K562 (cell line): Measurements from ENCODE around the gene RREB1. TPM values are rescaled to one million over a fixed set of nuclear protein-coding genes. Genes with fewer than 3 reads are reported as not detected.

Experiments used
- ATF3 ChIP-seq, 2 experiments: fragments of 450-650 bp in 1 of 2; sonication (generic) in 1 of 2; formaldehyde crosslinking in 1 of 2; IDR thresholded peaks in 1 of 2; conservative IDR thresholded peaks in 1 of 2; 2 replicates each; pipeline versions ENCODE4 v1.6.1 to v1.8.1; 2016 to 2023; ENCODE audit warnings: mild to moderate bottlenecking in 2 of 2, moderate library complexity in 2 of 2, inconsistent platforms in 1 of 2, missing genetic modification reagents in 1 of 2
- C11orf30 ChIP-seq: fragments of 450-650 bp; IDR thresholded peaks from 2 replicates; pipeline ENCODE4 v1.6.1; 2016; ENCODE audit warnings: low read depth, mild to moderate bottlenecking
- DPF2 ChIP-seq: fragments of 450-650 bp; IDR thresholded peaks from 2 replicates; pipeline ENCODE4 v1.6.1; 2016
- FOXK2 ChIP-seq, 2 experiments: fragments of 450-650 bp; IDR thresholded peaks in 1 of 2; conservative IDR thresholded peaks in 1 of 2; 2 replicates each; pipeline ENCODE4 v1.6.1; 2016; ENCODE audit warnings: low read depth in 2 of 2, mild to moderate bottlenecking in 1 of 2
- JUND ChIP-seq, 2 experiments: IDR thresholded peaks; 2 replicates in 1 of 2; 3 replicates in 1 of 2; pipeline ENCODE4 v1.6.1; 2011; ENCODE audit warnings: borderline replicate concordance in 2 of 2, low read depth in 2 of 2, low read length in 2 of 2, improper control_type of control experiment in 1 of 2, missing biosample characterization in 1 of 2, missing genetic modification characterization in 1 of 2, missing genetic modification reagents in 1 of 2
- MAFG ChIP-seq: fragments of 450-650 bp; conservative IDR thresholded peaks from 2 replicates; pipeline ENCODE4 v1.6.1; 2016; ENCODE audit warnings: missing genetic modification characterization, missing compliant biosample characterization
- MEF2D ChIP-seq: conservative IDR thresholded peaks from 2 replicates; pipeline ENCODE4 v1.6.1; 2016; ENCODE audit warnings: low read depth, missing genetic modification characterization, missing compliant biosample characterization
- REST ChIP-seq, 2 experiments: fragments of 450-650 bp; formaldehyde crosslinking in 1 of 2; IDR thresholded peaks; 2 replicates each; pipeline versions ENCODE4 v1.4.0 to v1.6.1; 2014 to 2020; ENCODE audit warnings: mild to moderate bottlenecking in 2 of 2, borderline replicate concordance in 1 of 2, low read depth in 1 of 2
- TFAP4 ChIP-seq: sonication (generic); formaldehyde crosslinking; IDR thresholded peaks from 2 replicates; pipeline ENCODE4 v1.8.0; 2022; ENCODE audit warnings: missing genetic modification reagents, mild to moderate bottlenecking, moderate library complexity, borderline replicate concordance
- ZNF316 ChIP-seq: fragments of 450-650 bp; IDR thresholded peaks from 2 replicates; pipeline ENCODE4 v1.6.1; 2016
- polyA plus RNA-seq, 8 experiments: library from polyadenylated mRNA; depleted of rRNA in 4 of 8; stranded (reverse) in 5 of 8; unstranded in 3 of 8; fragments of >200 nt; fragmentation: Nextera tagmentation in 2 of 8; fragmentation: Illumina TruSeq in 1 of 8; extraction: Ambion mirVana in 2 of 8; extraction: Trizol in 1 of 8; gene quantifications; 2 replicates each; pipeline versions ENCODE4 v1.2.1 to v1.2.3, GENCODE V29; 2011 to 2014; ENCODE audit warnings: inconsistent platforms in 1 of 8, missing spikeins in 1 of 8
- total RNA-seq, 7 experiments: library from RNA; depleted of rRNA in 6 of 7; stranded (reverse); fragments of >200 nt in 6 of 7; fragmentation: Illumina TruSeq in 2 of 7; extraction: Trizol in 2 of 7; gene quantifications; 2 replicates each; pipeline versions ENCODE4 v1.2.1 to v1.2.3, GENCODE V29; 2011 to 2021; ENCODE audit warnings: low replicate concordance in 1 of 7

RREB1 gene
- total and polyA plus RNA-seq, 9 of the 15 experiments (the other 6 are each of a cell fraction or from before 2014, with no cell fraction given), result 3.3 to 64.2 (median 19.3) TPM

- TF ChIP-seq REST (IDR thresholded peaks at IDR 0.05; ENCODE audit: borderline replicate concordance) (peak; percentile 51; the same call in 1 of the 2 replicates), REST (CRISPR knock-in tag; IDR thresholded peaks at IDR 0.05; ENCODE audit: low read depth) (no peak), MAFG (peak; percentile 97), MEF2D (0 out of 2 replicates have a peak, but pooled peaks have one; percentile 27), DPF2 (peak; percentile 70), FOXK2 (conservative IDR thresholded peaks at IDR 0.05 in 1 of 2, IDR thresholded peaks at IDR 0.05 in 1 of 2; ENCODE audit: low read depth in 2 of 2) (0 out of 4 replicates have a peak, but pooled peaks of 1 of the 2 experiments have one; percentile 26), ZNF316 (peak; percentile 90), C11orf30 (peak; percentile 89), ATF3 (IDR thresholded peaks at IDR 0.05) (peak; percentile 10; the same call in 1 of the 2 replicates), ATF3 (CRISPR knock-in tag; conservative IDR thresholded peaks at IDR 0.05) (no peak), TFAP4 (CRISPR knock-in tag) (0 out of 2 replicates have a peak, but pooled peaks have one; percentile 22), JUND (IDR thresholded peaks at IDR 0.05; ENCODE audit: borderline replicate concordance, low read depth, low read length) (no peak), JUND (tag; IDR thresholded peaks at IDR 0.05; ENCODE audit: borderline replicate concordance, low read depth, low read length) (peak; percentile 58; the same call in 1 of the 3 replicates)
These were observed 147.4 kb downstream of the RREB1 start (continued) for GRCh38 chr6:7254980-7255835.
